CD14-positive monocyte (primary cell): ENCODE results near the gene PLEKHM3. TPM values are rescaled to one million over a fixed set of nuclear protein-coding genes. Genes with fewer than 3 reads are reported as not detected.

Experiments
- DNase-seq, 3 donors: peaks; one replicate each; pipeline ENCODE4 v3.0.0-alpha.2; 2011 to 2022
- H2AFZ ChIP-seq: 2 replicates; pipeline ENCODE4 v1.6.0; 2012; ENCODE audit warnings: mild to moderate bottlenecking, low read depth, low read length, inconsistent platforms; ENCODE audit not compliant: insufficient read depth, poor library complexity, severe bottlenecking
- H3K27ac ChIP-seq, 2 donors: 1 replicate in 1 of 2; 2 replicates in 1 of 2; pipeline ENCODE4 v1.5.1; 2012 to 2013; ENCODE audit warnings: low read length in 2 of 2, control low read depth in 1 of 2, inconsistent platforms in 1 of 2, low read depth in 1 of 2, mild to moderate bottlenecking in 1 of 2
- H3K27me3 ChIP-seq, 2 donors: one replicate each; pipeline versions ENCODE4 v1.6.0 to v1.6.1; 2011 to 2013; ENCODE audit warnings: low read length in 2 of 2; ENCODE audit not compliant: control insufficient read depth in 2 of 2, insufficient read depth in 2 of 2
- H3K36me3 ChIP-seq, 2 donors: replicated peaks in 1 of 2; 1 replicate in 1 of 2; 2 replicates in 1 of 2; pipeline versions ENCODE4 v1.5.1 to v1.6.1; 2012 to 2013; ENCODE audit warnings: low read length in 2 of 2, control low read depth in 1 of 2, inconsistent platforms in 1 of 2, mild to moderate bottlenecking in 1 of 2; ENCODE audit not compliant: insufficient read depth in 2 of 2, control insufficient read depth in 1 of 2
- H3K4me1 ChIP-seq, 2 donors: 1 replicate in 1 of 2; 2 replicates in 1 of 2; pipeline versions ENCODE4 v1.5.1 to v1.6.1; 2012 to 2013; ENCODE audit warnings: low read length in 2 of 2, control low read depth in 1 of 2, inconsistent platforms in 1 of 2, mild to moderate bottlenecking in 1 of 2, moderate library complexity in 1 of 2; ENCODE audit not compliant: insufficient read depth in 2 of 2, control insufficient read depth in 1 of 2
- H3K4me2 ChIP-seq: replicated peaks from 2 replicates; pipeline ENCODE3; 2012; ENCODE audit warnings: low read length, moderate library complexity, mild to moderate bottlenecking; ENCODE audit not compliant: poor library complexity, severe bottlenecking; ENCODE audit errors: extremely low read depth
- H3K4me3 ChIP-seq, 3 experiments: fragments of 200-600 bp in 1 of 3; sonication (generic) in 1 of 3; replicated peaks in 1 of 3; 1 replicate in 2 of 3; 2 replicates in 1 of 3; pipeline ENCODE4 v1.5.1; 2011 to 2013; ENCODE audit warnings: low read length in 3 of 3, mild to moderate bottlenecking in 3 of 3, control low read depth in 2 of 3, low read depth in 2 of 3, inconsistent platforms in 1 of 3, moderate library complexity in 1 of 3
- H3K79me2 ChIP-seq: 2 replicates; pipeline ENCODE4 v1.6.0; 2012; ENCODE audit warnings: mild to moderate bottlenecking, control low read depth, inconsistent platforms, low read length, moderate library complexity; ENCODE audit not compliant: insufficient read depth
- H3K9ac ChIP-seq: 2 replicates; pipeline ENCODE4 v1.6.0; 2017; ENCODE audit warnings: low read length, mild to moderate bottlenecking; ENCODE audit not compliant: insufficient read depth, poor library complexity, severe bottlenecking
- H3K9me3 ChIP-seq, 2 donors: replicated peaks in 1 of 2; 1 replicate in 1 of 2; 2 replicates in 1 of 2; pipeline versions ENCODE4 v1.5.1 to v1.6.1; 2012 to 2013; ENCODE audit warnings: low read length in 2 of 2, control low read depth in 1 of 2; ENCODE audit not compliant: control insufficient read depth in 1 of 2, insufficient read depth in 1 of 2
- H4K20me1 ChIP-seq: 2 replicates; pipeline ENCODE4 v1.6.0; 2012; ENCODE audit warnings: mild to moderate bottlenecking, low read length, control low read depth, moderate library complexity; ENCODE audit not compliant: insufficient read depth
- H3K27ac Mint-ChIP-seq, 7 donors: one replicate each; pipeline ENCODE4 v1.8.0; 2020; ENCODE audit warnings: mild to moderate bottlenecking in 7 of 7, mixed read lengths in 7 of 7, moderate library complexity in 6 of 7, inconsistent platforms in 2 of 7
- H3K27me3 Mint-ChIP-seq, 3 donors: one replicate each; pipeline ENCODE4 v1.8.0; 2021 to 2022; ENCODE audit warnings: low read depth in 3 of 3, mild to moderate bottlenecking in 3 of 3, mixed read lengths in 3 of 3, moderate library complexity in 3 of 3, inconsistent platforms in 1 of 3
- H3K36me3 Mint-ChIP-seq, 2 donors: one replicate each; pipeline ENCODE4 v1.8.0; 2020; ENCODE audit warnings: mixed read lengths in 2 of 2, inconsistent platforms in 1 of 2, mild to moderate bottlenecking in 1 of 2
- H3K4me1 Mint-ChIP-seq: one replicate; pipeline ENCODE4 v1.8.0; 2020; ENCODE audit warnings: mild to moderate bottlenecking, mixed read lengths
- H3K4me3 Mint-ChIP-seq, 2 donors: one replicate each; pipeline ENCODE4 v1.8.0; 2020; ENCODE audit warnings: mild to moderate bottlenecking in 2 of 2, mixed read lengths in 2 of 2, moderate library complexity in 1 of 2
- H3K9me3 Mint-ChIP-seq, 7 donors: one replicate each; pipeline ENCODE4 v1.8.0; 2020 to 2022; ENCODE audit warnings: mixed read lengths in 7 of 7, mild to moderate bottlenecking in 6 of 7, moderate library complexity in 6 of 7, inconsistent platforms in 2 of 7
- WGBS: methylation state at CpG from one replicate; pipeline ENCODE4 v1.1.5; 2013; ENCODE audit warnings: missing lambda C conversion rate; ENCODE audit not compliant: insufficient coverage; 5-methylcytosine and 5-hydroxymethylcytosine counted together
- intact Hi-C, 2 donors: fragments of 100-400 bp; cut with micrococcal nuclease; formaldehyde crosslinking; loops; one replicate each; pipeline versions ENCODE4 v1.15.0 to v1.15.1; 2023
- polyA plus RNA-seq, 3 donors: library from polyadenylated mRNA; depleted of rRNA in 1 of 3; unstranded in 2 of 3; stranded (reverse) in 1 of 3; fragments of 300-500 nt in 2 of 3; fragments of >200 nt in 1 of 3; fragmentation: Illumina TruSeq in 2 of 3; gene quantifications; 1 replicate in 2 of 3; 2 replicates in 1 of 3; pipeline ENCODE4 v1.2.3, GENCODE V29; 2012 to 2021
- TF ChIP-seq, protein P1 (sequence below): fragments of 200-600 bp; IDR thresholded peaks from one replicate; pipeline ENCODE4 v1.8.0; 2022; ENCODE audit warnings: antibody characterized with exemption, mild to moderate bottlenecking

Gene PLEKHM3
- polyA plus RNA-seq, 3 donors = 3.0 to 8.0 (median 3.0) TPM

DNA sequence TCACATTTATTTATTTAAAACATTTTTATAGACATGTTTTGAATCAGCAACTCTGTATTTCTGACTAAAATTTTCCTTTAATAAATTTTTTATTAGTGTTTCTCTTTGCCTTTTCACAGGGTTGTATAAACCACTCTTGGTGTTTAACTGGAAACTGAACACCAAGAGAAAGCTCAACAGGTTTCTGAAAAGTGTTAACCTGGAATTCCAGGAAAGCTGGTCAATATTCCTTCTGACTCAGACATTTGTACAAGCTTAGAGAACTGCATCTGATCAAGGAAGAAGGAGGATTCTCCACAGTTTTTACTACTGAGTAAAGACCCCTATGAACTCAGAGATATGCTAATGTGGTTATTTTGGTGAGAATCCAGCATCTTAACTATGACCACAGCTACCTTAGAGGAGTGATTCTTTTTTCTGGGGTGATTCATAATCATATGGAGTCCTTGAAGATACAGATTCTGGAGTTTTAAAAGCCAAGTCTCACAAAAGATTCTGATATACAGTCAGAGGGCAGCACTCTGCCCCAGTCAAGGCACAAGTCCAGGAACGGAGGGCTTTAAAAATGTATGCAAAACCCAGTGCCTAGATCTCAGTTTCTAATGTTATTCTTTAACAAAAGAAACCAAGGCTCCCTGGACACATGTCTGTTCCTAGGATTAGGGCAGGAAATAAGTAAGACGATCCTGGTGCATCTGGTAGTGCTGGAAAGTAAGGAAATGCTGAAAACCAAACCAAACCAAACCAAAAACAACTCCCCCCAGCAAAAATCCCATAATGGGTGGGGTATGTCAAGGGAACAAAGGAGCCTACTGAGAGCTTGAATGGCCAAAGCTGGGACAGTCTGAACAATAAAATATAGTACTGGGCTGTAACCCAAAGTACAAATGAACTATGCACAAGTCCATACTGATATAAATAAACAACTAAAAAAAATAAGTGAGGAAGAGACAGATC lies 170.6 kb downstream of the PLEKHM3 start:
- TF ChIP-seq, protein P1, sequence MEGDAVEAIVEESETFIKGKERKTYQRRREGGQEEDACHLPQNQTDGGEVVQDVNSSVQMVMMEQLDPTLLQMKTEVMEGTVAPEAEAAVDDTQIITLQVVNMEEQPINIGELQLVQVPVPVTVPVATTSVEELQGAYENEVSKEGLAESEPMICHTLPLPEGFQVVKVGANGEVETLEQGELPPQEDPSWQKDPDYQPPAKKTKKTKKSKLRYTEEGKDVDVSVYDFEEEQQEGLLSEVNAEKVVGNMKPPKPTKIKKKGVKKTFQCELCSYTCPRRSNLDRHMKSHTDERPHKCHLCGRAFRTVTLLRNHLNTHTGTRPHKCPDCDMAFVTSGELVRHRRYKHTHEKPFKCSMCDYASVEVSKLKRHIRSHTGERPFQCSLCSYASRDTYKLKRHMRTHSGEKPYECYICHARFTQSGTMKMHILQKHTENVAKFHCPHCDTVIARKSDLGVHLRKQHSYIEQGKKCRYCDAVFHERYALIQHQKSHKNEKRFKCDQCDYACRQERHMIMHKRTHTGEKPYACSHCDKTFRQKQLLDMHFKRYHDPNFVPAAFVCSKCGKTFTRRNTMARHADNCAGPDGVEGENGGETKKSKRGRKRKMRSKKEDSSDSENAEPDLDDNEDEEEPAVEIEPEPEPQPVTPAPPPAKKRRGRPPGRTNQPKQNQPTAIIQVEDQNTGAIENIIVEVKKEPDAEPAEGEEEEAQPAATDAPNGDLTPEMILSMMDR = no peak
- Histone ChIP-seq H4K20me1 (no peaks in the 10 kb centered on the region), H3K9me3 (no peaks in the 10 kb centered on the region), H3K36me3 (peaks cover 2 to 26% of the 10 kb centered on the region in 2 donors), H3K79me2 (no peaks in the 10 kb centered on the region), H3K27me3 (no peaks in the 10 kb centered on the region), H3K4me1 (no peaks in the 10 kb centered on the region), H3K4me2 (no peak overlapping the region), H3K9ac (no peak overlapping the region), H3K27ac (no peak overlapping the region), H2AFZ (no peak overlapping the region), H3K4me3 (no peak overlapping the region)
- Mint-ChIP-seq H3K36me3 (peaks cover 34 to 49% of the 10 kb centered on the region in 2 donors), H3K27me3 (no peaks in the 10 kb centered on the region), H3K4me1 (no peaks in the 10 kb centered on the region), H3K27ac (no peak overlapping the region), H3K9me3 (no peaks in the 10 kb centered on the region), H3K4me3 (no peak overlapping the region)
- no peak for DNase-seq
- intact Hi-C loops = no loop called here
- no CpG with 5 or more reads among the region's 2 CpGs for WGBS

DNA sequence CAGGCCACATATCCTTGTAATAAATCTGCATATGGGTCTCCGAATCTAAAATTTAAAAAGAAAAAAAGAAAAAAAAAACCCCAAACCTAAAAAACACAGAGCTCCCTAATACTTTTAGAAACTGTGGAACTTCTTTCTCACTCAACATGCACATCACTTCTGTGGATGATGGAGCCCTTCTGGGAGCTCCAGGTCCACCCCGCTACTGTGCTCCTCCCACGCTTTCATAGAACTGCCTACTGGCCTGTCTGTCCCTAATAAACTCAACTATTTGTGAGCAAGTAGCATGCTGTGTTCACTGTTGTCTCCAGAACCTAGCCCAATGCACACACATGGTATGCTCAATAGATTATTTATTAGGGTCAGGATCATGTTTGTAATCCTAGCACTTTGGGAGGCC lies 172.5 kb downstream of the PLEKHM3 start:
- H3K4me3 ChIP-seq = no peak overlapping the region
- H3K4me2 ChIP-seq = no peak overlapping the region
- H3K27ac Mint-ChIP-seq = no peak overlapping the region
- H3K27ac ChIP-seq = no peak overlapping the region
- intact Hi-C loops = no loop called here
- peaks cover 31 to 39% of the 10 kb centered on the region in 2 donors for H3K36me3 Mint-ChIP-seq
- no peak overlapping the region for H3K9ac ChIP-seq
- H3K27me3 Mint-ChIP-seq = no peaks in the 10 kb centered on the region
- peaks cover 6% of the 10 kb centered on the region for H3K4me1 Mint-ChIP-seq
- WGBS = 100% methylated on average over 1 of the region's 3 CpGs
- no peaks in the 10 kb centered on the region for H3K27me3 ChIP-seq
- no peaks in the 10 kb centered on the region for H3K9me3 ChIP-seq
- TF ChIP-seq, protein P1 = no peak
- H2AFZ ChIP-seq = no peak overlapping the region
- peaks cover 5 to 6% of the 10 kb centered on the region in 2 donors for H3K4me1 ChIP-seq
- no peak overlapping the region for H3K4me3 Mint-ChIP-seq
- DNase-seq = no peak
- no peaks in the 10 kb centered on the region for H3K9me3 Mint-ChIP-seq
- no peaks in the 10 kb centered on the region for H4K20me1 ChIP-seq
- no peaks in the 10 kb centered on the region for H3K79me2 ChIP-seq
- peaks cover 0 to 25% of the 10 kb centered on the region in 2 donors for H3K36me3 ChIP-seq
